GM19452 (cell line): Measurements from ENCODE around the gene PLEKHH1.

Experiments used
- ATAC-seq: cut with Tn5 transposase; IDR thresholded peaks from one replicate; pipeline ENCODE4 v1.9.1; 2021; ENCODE audit not compliant: unreplicated experiment

Gene PLEKHH1

DNA sequence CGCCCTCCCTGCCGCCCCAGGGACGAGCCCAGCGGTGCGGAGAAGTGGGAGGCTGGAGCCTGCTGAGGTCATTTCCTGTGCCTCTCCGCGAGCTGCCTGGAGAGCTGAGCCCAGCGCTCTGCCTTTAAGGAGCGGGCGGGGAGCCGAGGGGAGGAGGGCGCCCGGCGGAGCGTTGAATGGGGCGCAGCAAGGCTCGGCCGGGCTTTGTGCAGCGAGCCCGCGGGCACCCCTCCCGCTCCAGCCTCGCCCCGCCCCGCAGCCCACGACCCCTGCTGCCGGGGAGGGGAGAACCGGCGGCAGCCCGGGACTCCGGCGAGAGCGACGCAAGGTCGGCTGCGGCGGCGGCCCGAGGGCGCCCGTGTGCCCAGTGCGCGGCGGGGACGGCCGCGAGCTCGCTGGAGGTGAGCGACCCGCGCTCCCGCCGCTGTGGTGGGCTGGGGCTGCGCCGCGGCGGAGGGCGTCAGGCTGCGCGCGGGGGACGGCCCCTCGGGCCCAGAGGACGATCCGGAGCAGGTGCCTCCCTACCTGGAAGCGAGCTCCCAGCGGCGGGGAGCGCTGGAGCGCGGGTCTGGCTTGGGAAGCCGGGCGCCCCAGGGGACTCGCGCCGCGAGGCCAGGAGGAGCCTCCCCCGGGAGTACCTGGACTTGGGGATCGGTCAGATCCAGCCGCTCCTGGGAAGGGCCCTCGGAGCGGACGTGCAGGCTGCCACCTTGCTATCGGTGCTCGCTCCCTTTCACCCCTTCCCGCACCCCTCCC lies at the start of gene PLEKHH1:
TSS of gene PLEKHH1 (plus strand) at position 293 of the 756 bp plus-strand sequence. CDS start 8,578 bp downstream, outside the sequence.
- no peak for ATAC-seq

DNA sequence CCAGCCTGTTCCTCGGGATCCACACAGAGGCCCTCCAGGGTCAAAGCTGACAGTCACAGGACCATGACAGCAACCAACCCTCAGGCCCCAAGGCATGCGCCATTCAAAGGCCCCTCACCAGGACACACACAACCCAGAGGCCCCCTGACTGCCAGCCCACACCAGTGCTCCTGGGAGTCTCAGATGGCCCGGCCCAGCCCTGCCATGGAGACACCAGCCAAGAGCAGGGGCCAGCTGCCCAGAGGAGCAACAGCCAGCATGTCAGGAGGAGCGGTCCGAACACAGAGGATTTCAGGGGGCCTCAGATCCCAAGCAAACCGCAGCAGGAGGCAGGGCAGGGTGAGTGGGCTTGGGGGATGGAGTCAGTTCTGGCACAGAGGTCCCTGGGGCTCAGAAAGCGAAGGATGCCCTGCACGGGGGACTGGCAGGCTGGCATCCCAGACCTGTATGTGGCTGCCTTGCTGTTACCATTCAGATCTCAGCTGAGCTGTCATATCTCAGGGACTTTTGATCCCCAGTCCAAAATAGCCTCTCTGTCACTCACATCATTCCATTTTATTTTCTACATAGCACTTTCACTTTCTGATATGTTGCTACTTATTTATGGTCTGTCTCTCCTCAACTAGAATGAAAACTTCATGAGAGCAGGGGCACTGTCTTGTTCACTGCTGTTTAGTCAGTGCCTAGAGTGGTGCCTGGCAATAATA lies 49.4 kb upstream of the PLEKHH1 start:
- no peak for ATAC-seq

- ATAC-seq = no peak
Observed at GRCh38 chr14:67485501-67486095, 47.5 kb upstream of the PLEKHH1 start.

GRCh38 chr14:67486890-67487289 lies 46.2 kb upstream of the PLEKHH1 start:
- ATAC-seq = no peak

DNA sequence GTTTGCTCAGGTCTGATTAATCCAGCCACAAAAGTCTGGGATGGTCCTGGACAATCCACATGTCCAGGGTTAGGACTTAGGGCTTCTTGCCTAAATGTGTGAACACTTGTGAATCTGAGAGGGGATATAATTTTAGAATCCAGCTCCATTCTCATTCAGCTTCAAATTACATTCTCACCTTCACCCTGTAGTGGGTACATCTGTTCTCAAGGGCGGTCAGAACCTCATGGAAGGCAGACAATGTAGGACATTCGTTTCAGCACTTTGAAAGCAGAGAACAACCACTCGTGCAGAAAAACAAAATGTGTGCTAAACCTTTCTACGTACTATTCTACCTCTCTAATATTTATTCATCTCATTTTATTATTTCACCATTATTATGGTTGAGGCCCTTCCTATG lies 45.8 kb upstream of the PLEKHH1 start:
- ATAC-seq = no peak

GRCh38 chr14:67487937-67488893 lies 44.9 kb upstream of the PLEKHH1 start, which contains the start of gene TMEM229B:
TMEM229B (minus strand) TSS chr14:67488721; CDS start chr14:67473923, 14,798 bp downstream.
- peak; percentile 92 for ATAC-seq

- no peak for ATAC-seq
Observed at GRCh38 chr14:67490196-67490595, 42.9 kb upstream of the PLEKHH1 start.

DNA sequence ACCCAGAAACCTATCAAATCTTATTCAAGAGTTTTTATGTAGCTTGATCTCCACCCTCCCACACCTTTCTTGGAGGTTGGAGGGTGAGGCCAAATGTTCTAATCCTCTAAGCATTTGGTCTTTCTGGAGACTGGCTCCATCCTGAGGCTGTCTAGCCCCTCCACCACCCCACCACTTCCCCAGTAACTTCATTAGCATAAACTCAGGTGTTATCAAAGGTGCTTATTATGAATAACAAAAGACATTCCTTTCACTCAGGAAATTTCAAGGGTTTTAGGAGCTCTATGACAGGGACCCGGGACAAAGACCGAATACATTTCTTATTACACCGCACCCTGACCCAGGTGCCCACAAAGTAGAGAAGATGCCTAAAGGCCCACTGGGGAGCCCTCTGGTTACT lies 41.8 kb upstream of the PLEKHH1 start:
- ATAC-seq = no peak

DNA sequence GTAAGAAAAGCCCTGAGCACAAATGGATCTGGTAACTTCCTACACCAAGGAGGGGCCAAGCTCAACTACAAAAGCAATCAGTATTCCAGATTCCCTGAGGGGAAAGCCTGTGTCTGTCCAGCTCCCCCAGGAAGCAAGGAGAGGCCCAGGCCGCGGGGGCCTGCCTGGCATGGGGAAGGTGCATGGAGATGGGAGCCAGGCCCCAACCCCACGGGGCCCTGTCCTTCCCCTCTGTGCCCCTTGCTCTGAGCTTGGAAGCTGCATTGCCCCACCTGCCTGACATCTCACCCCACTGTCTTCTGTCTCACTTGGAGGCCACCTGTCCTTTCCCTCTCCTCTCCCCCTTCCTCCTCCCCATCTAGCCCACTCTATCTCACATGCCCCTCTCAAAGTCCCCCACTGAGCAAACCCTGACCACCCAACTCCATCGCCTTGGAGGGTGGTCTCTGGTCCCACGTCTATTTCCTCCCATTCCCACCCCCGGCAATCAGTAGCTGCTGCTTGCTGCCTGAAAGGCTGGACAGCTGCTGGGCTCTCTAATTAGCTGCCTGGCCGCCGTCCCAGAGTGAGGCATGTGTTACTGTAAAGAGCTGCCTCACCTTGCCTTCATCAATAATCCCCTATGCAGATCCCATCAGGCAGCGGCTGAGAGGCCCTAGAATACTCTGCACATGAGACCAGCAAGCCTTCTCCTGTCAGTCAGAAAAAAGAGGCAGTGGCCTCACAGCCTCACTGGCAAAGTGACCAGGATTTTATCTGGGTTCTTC lies 41.2 kb upstream of the PLEKHH1 start:
- no peak for ATAC-seq

GRCh38 chr14:67492538-67492937 lies 40.6 kb upstream of the PLEKHH1 start:
- ATAC-seq = no peak

DNA sequence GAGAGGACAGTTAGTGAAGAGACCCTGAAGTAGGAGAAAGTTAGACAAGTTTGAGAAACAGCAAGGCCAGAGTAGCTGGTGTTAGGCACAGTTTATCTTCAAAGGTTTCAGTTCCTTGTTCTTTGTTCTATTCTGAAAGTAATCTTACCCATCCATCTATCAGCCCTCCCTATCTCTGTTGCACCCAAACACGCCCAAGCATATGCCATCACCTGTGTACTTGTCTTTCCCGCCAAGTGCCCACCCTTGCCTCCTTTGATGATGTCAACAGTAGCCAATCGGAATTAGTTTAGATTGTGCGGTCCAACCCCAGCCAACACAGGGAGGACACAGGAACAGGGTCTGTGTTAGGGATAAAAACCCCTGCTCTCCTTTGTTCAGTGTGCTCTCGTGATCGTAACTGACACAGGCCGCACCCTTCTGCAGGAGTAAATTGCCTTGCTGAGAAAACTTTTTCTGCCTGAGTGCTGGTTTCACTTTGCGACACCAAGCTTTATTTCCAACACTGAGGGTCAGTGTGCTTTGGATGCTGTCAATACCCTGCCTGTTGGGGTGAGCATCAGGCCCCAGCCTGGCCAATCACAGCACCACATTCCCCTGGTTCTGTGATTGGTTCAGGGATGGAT lies 39.9 kb upstream of the PLEKHH1 start:
- ATAC-seq = no peak

DNA sequence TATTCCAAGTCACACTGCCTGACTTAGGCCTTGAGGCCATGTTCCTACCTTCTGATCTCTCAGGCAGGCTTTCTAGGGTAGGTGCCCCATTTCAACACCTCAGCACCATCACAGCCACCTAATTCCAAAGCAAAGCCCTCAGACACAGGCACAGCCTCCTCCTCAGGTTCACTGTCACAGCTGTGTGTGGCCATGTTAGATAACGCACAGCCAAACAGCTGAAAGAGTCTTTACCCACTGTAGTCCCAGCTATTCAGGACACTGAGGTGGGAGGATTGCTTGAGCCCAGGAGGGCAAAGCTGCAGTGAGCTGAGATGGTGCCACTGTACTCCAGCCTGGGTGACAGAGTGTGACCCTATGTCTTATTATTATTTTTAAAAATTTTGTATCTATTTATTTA lies 37.3 kb upstream of the PLEKHH1 start:
- ATAC-seq = no peak

DNA sequence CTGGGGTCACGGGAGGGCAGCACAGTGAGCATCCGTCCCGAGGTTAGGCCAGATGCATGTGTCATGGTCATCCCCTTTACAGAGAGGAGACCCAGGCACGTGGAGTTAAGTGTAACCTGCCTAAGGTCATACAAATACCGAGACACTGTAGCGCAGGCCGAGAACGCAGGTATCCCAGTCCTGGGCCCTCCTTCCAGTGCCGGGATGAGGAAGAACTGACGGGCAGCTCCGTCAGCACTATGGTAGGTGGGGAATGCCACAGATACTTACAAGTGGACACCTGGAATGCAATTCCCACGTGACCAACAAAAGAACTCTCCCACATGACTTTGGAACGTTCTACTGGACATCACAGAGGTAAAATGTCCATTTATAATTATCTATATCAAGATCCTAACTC lies 35.9 kb upstream of the PLEKHH1 start:
- ATAC-seq = no peak

DNA sequence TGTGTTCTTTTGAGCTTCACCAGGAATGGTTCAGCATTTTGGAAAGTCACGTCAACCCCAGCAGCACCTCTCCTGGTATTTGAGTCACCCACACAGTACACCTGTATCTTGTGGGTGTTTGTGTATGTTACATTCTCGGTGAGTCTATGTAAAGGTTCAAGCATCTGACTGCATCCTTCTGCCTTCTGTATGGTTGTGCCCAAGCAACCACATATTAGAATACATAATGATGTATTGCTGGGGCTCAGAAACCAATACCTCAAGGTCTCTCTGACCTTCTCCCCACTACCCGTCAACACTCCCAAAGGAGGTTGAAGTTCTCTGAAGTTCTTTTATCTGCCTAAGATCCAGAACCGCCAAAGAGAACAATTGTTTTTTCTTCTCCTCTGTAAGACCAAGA lies 35.4 kb upstream of the PLEKHH1 start:
- ATAC-seq = no peak

- no peak for ATAC-seq
Observed at GRCh38 chr14:67500981-67501380, 32.1 kb upstream of the PLEKHH1 start.

DNA sequence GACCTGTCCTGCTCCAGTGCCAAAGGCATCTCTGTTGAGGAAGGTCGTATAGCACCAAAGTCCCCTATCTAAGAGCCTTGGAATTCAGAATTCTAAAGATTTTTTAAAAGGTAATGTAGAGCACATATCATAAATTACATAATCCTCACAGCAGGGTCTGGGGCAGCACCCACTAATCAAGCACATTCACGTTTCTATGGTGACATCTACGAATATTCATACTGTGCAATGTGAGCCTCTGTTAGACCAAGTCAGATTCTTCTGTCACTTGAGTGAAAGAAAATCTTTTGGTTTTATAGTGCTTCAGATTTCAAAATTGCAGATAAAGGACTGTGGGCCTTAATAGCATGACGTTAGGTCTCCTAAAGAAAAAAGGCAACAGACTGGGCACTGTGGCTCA lies 31.4 kb upstream of the PLEKHH1 start:
- no peak for ATAC-seq

GRCh38 chr14:67502867-67503266 lies 30.2 kb upstream of the PLEKHH1 start:
- no peak for ATAC-seq

DNA sequence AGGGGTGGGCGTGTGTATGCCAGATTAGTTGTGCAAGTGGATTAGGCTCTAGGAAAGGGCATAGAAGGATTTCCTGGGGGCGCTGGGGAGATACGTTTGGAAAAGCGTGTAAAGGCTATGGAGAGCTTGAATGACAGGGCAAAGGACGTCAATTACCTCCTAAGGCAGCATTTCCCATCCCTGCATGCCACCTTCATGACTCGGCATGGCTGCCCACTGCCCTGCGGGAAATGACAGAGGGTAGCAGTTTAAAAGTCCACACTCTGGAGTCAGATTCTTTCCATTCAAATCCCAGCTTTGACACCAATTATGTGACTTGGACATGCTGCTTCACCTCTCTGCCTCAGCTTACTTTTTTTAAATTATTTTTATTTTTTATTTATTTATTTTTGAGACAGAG lies 29.8 kb upstream of the PLEKHH1 start:
- no peak for ATAC-seq

DNA sequence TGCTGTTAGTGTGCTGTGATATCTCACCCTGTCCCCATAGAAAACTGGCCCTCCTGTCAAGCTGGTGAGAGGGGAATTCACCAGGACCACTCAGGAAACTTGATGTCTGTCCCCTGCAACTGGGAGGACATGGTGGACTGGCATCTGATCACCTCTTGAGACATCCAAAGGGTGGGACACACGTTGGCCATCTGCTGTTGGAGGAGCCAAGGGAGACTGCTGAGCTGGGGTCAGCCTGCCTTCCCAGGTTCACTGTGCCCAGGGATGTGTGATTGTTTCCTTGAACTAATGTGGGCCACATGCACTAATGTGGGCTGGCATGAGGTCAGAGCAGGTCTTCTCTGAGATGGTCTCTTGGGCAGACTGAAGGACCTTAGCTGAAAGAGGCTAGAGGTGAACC lies 27.8 kb upstream of the PLEKHH1 start:
- ATAC-seq = no peak

DNA sequence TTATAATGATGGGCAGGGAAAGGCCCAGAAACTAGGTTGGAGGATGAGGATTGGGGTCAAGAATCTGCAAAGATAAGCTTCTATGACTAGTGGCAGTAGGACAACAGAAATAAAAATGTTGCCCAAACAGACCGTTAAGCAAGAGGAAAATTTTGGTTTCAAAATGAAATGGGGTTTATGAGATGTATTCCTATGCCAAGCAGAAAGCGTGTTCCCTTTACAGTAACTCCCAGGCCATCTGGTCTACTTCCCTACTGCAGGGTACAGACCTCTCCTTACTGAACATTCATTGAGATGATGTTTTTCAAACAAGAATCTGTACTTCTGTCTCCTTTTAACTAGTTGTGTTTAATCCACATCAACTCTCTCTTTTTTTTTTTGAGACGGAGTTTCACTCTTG lies 24.1 kb upstream of the PLEKHH1 start:
- ATAC-seq = no peak
